Gastroesophageal sphincter (tissue), 3 donors: Measurements from ENCODE around the gene NR1H2.

Experiments used
- CTCF ChIP-seq, 4 experiments: fragments of 200-600 bp in 2 of 4; fragments of 450-650 bp in 2 of 4; sonication (generic) in 1 of 4; IDR thresholded peaks; one replicate each; pipeline ENCODE4 v1.5.1; 2017 to 2019; ENCODE audit warnings: antibody characterized with exemption in 4 of 4, mild to moderate bottlenecking in 2 of 4, moderate library complexity in 2 of 4
- POLR2A ChIP-seq, 2 donors: fragments of 450-650 bp; IDR thresholded peaks; one replicate each; pipeline ENCODE4 v1.6.1; 2017; ENCODE audit warnings: antibody characterized with exemption in 2 of 2, mild to moderate bottlenecking in 2 of 2, moderate library complexity in 1 of 2

- TF ChIP-seq CTCF (IDR thresholded peaks at IDR 0.05) (no peak), POLR2A (IDR thresholded peaks at IDR 0.05) (no peak)
These were observed 4.3 kb upstream of the NR1H2 start for GRCh38 chr19:50371914-50372475.
